Left lung (tissue), 10 donors: ENCODE measurements around the gene MTNR1A. TPM values are rescaled to one million over a fixed set of nuclear protein-coding genes. Genes with fewer than 3 reads are reported as not detected.

ENCODE experiments used
- ATAC-seq: fragments of 200-7000 bp; cut with Tn5 transposase; one replicate; pipeline ENCODE4 v1.9.1; 2020; ENCODE audit warnings: moderate library complexity
- DNase-seq, 4 donors: peaks; one replicate each; pipeline ENCODE4 v3.0.0-alpha.2; 2013 to 2020
- H3K27ac ChIP-seq, 2 donors: fragments of 200-600 bp; sonication (generic) in 1 of 2; one replicate each; pipeline versions ENCODE4 v1.5.0 to v1.8.0; 2020 to 2021
- H3K27me3 ChIP-seq, 2 donors: fragments of 200-600 bp; sonication (generic) in 1 of 2; one replicate each; pipeline versions ENCODE4 v1.5.0 to v1.8.0; 2020 to 2021
- H3K36me3 ChIP-seq, 2 donors: fragments of 200-600 bp; sonication (generic) in 1 of 2; one replicate each; pipeline versions ENCODE4 v1.5.0 to v1.8.0; 2020 to 2021
- H3K4me1 ChIP-seq, 2 donors: fragments of 200-600 bp; one replicate each; pipeline ENCODE4 v1.8.0; 2021
- H3K4me3 ChIP-seq, 2 donors: fragments of 200-600 bp; sonication (generic) in 1 of 2; one replicate each; pipeline versions ENCODE4 v1.5.0 to v1.8.0; 2020 to 2021; ENCODE audit warnings: mild to moderate bottlenecking in 1 of 2
- H3K9me3 ChIP-seq, 2 donors: fragments of 200-600 bp; sonication (generic) in 1 of 2; one replicate each; pipeline versions ENCODE4 v1.5.0 to v1.8.0; 2020 to 2021
- intact Hi-C, 2 donors: fragments of 100-400 bp; cut with DNase I; formaldehyde crosslinking; loops; one replicate each; pipeline versions ENCODE4 v1.11.2 to v1.14.2; 2022
- polyA plus RNA-seq, 6 donors: library from polyadenylated mRNA; unstranded; fragments of 120-200 nt; gene quantifications; one replicate each; pipeline ENCODE4 v1.2.1, GENCODE V29; 2013; ENCODE audit not compliant: insufficient read length in 6 of 6
- total RNA-seq, 2 donors: library from RNA; stranded (reverse); fragmentation: NEBNext Ultra II Directional; extraction: Animal tissue kit (Norgen Biotek cat#: 25700); gene quantifications; one replicate each; pipeline ENCODE4 v1.2.1, GENCODE V29; 2021
- TF ChIP-seq, protein P1 (sequence below), 2 donors: fragments of 200-600 bp; sonication (generic) in 1 of 2; IDR thresholded peaks; one replicate each; pipeline versions ENCODE4 v1.5.0 to v1.8.0; 2021; ENCODE audit warnings: antibody characterized with exemption in 2 of 2
- donor health status: DM: no; HTN: yes; CAD: no.
- donor health status: DM: no; HTN: no; CAD: no.

Gene MTNR1A
- total and polyA plus RNA-seq, 8 donors = 0.17 TPM; not detected in 7

DNA sequence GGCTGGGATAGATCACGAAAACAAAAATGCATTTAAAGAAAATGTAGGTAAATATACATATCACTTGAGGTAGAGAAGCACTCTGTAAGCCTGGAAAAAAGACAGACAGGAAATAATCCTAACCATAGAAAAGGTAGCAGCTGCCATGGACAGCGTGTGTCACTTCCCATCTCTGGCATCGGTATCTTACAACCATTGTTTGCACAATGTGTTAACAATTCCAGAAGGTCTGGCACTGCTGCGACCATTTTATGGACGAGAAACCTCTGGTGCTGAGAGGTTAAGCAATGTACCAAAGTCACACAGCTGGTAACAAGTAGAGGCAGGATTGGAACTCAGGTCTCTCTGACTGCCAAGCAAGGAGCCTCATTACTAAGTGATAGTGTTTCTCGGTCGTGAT lies 1.7 kb upstream of the MTNR1A start:
- intact Hi-C loops = no loop called here
- Histone ChIP-seq H3K27ac (no peak overlapping the region), H3K9me3 (no peaks in the 10 kb centered on the region), H3K27me3 (peaks cover 8 to 44% of the 10 kb centered on the region in 2 donors), H3K36me3 (no peaks in the 10 kb centered on the region), H3K4me1 (no peaks in the 10 kb centered on the region), H3K4me3 (no peak overlapping the region)
- ATAC-seq (no peak), DNase-seq (no peak)
- TF ChIP-seq, protein P1, sequence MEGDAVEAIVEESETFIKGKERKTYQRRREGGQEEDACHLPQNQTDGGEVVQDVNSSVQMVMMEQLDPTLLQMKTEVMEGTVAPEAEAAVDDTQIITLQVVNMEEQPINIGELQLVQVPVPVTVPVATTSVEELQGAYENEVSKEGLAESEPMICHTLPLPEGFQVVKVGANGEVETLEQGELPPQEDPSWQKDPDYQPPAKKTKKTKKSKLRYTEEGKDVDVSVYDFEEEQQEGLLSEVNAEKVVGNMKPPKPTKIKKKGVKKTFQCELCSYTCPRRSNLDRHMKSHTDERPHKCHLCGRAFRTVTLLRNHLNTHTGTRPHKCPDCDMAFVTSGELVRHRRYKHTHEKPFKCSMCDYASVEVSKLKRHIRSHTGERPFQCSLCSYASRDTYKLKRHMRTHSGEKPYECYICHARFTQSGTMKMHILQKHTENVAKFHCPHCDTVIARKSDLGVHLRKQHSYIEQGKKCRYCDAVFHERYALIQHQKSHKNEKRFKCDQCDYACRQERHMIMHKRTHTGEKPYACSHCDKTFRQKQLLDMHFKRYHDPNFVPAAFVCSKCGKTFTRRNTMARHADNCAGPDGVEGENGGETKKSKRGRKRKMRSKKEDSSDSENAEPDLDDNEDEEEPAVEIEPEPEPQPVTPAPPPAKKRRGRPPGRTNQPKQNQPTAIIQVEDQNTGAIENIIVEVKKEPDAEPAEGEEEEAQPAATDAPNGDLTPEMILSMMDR (IDR thresholded peaks at IDR 0.05) = no peak

DNA sequence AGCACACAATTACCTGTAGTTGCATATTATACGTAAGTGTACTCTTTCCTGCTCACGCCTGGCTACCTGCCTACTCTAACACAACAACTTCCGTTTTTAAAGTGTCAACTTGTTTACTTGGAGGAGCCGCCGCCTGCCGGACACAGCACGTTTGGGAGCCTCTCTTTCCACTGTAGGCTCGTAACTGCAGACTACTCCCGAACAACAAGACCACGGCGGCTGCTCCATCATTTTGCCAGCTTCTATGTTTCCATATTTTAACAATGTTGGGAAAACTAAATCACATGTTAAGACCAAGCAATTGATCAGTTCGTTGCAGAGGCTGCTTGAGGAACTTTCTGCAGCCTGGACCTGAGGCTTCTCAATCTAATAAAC lies 841 bp downstream of the MTNR1A start:
- peak; percentile 77 for ATAC-seq
- peak overlapping the region in 1 of 2 donors; percentile 21 for H3K4me3 ChIP-seq
- H3K9me3 ChIP-seq = no peaks in the 10 kb centered on the region
- intact Hi-C loops = no loop called here
- no peaks in the 10 kb centered on the region for H3K4me1 ChIP-seq
- H3K27me3 ChIP-seq = peaks cover 8 to 60% of the 10 kb centered on the region in 2 donors
- H3K36me3 ChIP-seq = no peaks in the 10 kb centered on the region
- H3K27ac ChIP-seq = no peak overlapping the region
- DNase-seq = peak in 3 of 4 donors; percentile 28 to 43 (median 37)
- TF ChIP-seq, protein P1 (IDR thresholded peaks at IDR 0.05) = no peak

DNA sequence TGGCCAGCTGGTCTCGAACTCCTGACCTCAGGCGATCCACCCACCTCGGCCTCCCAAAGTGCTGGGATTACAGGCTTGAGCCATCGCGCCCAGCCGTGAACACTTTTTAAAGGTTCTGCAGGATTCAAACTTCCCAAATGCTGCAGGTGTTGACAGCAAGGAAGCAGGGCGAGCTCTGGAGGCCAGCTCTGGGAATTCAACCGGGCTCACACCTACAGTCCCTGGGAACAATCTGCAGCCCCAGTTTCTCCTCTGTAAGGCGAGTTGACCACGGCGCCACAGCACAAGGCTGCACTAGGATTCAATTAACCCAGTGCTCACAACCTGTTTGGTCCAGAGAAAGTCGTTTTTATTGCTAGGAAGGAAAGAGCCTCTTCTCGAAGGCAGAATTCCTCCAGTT lies 1.6 kb downstream of the MTNR1A start:
- intact Hi-C loops = no loop called here
- no peaks in the 10 kb centered on the region for H3K4me1 ChIP-seq
- no peak for ATAC-seq

DNA sequence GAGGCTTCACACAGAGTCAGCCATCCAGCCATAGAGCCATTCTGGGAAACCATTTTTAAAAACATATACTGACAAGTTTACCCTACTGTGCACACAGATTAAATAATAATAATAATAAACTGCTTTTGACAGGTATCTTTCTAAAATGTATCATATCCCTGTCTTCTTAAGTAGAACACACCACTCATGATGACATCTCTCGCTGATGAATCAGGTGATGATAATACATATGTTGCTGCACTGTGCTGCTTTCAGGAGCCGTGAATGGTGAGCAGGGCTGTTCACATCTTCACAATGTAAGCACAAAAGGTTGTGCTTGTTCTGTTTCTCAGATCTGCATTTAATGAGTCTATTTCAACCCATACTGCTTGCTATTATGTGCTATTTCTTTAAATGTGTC lies 3.5 kb downstream of the MTNR1A start:
- intact Hi-C loops = no loop called here
- H3K4me3 ChIP-seq = no peak overlapping the region
- DNase-seq (no peak), ATAC-seq (no peak)
- H3K9me3 ChIP-seq = peaks cover 0 to 2% of the 10 kb centered on the region in 2 donors
- H3K27me3 ChIP-seq = peaks cover 8 to 67% of the 10 kb centered on the region in 2 donors
- TF ChIP-seq, protein P1 (IDR thresholded peaks at IDR 0.05) = no peak
- H3K4me1 ChIP-seq = no peaks in the 10 kb centered on the region
- no peak overlapping the region for H3K27ac ChIP-seq
- no peaks in the 10 kb centered on the region for H3K36me3 ChIP-seq

More for the DNA sequence above, 1.6 kb downstream of the MTNR1A start:
- TF ChIP-seq, protein P1 (IDR thresholded peaks at IDR 0.05) = no peak
- Histone ChIP-seq H3K36me3 (no peaks in the 10 kb centered on the region), H3K27ac (no peak overlapping the region), H3K4me3 (no peak overlapping the region), H3K9me3 (no peaks in the 10 kb centered on the region), H3K27me3 (peaks cover 8 to 67% of the 10 kb centered on the region in 2 donors)
- DNase-seq = no peak

DNA sequence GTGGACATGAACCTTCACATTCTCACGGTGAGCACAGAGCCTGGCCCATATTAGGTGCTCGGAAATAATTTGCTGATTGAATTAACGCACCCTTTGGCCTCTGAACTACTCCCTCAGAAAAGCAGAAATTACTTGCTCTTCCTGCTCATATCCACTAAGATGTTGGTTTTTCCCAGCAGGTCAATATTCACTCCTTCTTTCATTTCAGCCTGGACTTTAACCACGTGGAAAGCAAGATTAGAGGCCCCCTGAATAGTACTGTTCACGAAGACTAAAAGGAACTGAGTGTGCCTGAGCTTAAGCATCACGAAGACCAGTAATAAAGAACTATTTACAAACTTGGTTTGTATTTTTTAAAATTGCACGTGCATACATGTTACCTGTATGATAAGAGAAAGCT lies 9.9 kb downstream of the MTNR1A start:
- H3K9me3 ChIP-seq = peaks cover 0 to 17% of the 10 kb centered on the region in 2 donors
- no peaks in the 10 kb centered on the region for H3K36me3 ChIP-seq
- H3K27ac ChIP-seq = no peak overlapping the region
- ATAC-seq (no peak), DNase-seq (no peak)
- H3K27me3 ChIP-seq = peaks cover 0 to 15% of the 10 kb centered on the region in 2 donors
- TF ChIP-seq, protein P1 (IDR thresholded peaks at IDR 0.05) = no peak
- H3K4me3 ChIP-seq = no peak overlapping the region
- no peaks in the 10 kb centered on the region for H3K4me1 ChIP-seq
- intact Hi-C loops = no loop called here
